Stimulated activated CD8-positive, alpha-beta memory T cell treated with anti-CD3 and anti-CD28 coated beads, Interleukin-4, amount 100 ng/mL, for 1 hour (primary cell): ENCODE data around the gene CS.
"Not testable (repeated sequence)": the region's sequence is repeated elsewhere in the genome, so short reads cannot be mapped to it uniquely, and the experiment has no call there.

Experiments used
- DNase-seq, 2 donors: peaks; one replicate each; pipeline ENCODE4 v3.0.0-alpha.2; 2020; ENCODE audit warnings: low read depth in 2 of 2, low spot score in 1 of 2

The CS gene

DNA sequence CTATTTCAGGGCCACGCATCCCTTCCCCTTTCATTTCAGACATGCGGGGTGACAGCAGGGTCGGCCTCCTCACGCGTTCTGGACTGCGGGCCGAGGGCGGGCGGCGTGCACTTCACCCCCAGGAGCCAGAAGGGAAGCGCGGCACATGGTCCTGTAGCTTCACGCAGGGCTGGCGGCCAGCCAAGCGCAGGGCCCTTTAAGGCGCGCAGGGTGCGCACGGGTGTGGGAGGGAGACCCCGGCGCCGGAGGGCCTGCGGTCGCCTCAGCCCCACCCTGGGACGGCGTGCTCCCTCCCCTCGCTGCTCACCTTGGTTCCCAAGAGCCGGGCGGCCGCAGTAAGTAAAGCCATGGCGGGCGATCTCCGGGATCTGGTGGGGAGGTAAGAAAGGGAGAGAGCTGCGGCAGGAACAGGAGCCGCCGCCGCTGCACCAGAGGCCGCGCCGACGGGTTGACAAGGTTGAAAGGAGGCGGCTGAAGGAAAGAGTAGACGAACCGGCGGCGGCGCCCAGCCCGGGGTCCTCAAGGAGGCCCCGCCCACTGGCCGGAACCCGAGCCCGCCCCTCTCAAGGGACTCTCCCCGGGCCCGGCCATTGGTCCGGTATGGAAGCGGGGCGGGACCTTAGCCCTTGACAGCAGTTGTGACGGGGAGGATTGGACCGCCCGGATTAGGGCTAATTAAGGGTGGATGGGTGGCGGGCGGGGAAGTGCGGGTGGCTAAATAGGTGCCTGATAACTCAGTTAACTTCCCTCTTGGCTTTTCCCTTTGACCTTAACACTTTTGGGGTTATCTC is at the start of gene CS:
TSS of gene CS (minus strand) at position 478 of the 791 bp plus-strand sequence. CDS start at position 349, 129 bp downstream.
- DNase-seq: peak; percentile 93 to 96

DNA sequence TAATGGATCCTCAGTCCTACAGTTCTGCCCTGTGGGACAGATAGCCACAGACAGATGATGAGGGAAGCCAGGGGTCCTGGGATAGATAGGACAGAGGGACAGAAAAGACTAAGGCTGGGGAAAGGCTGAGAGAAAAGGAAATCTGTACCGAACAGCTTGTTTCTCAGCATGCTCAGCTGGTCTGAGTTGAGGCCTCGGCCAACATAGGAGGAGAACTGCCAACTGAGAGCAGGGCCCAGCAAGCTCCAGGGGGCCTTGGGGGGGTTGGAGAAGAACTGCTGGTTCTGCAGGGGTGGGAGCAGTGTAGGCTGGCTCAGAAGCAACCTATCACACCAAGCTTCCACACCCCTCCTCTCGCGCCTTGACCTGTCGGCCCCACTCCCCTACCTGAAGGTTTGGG is 48.6 kb upstream of the CS start:
- DNase-seq: no peak

DNA sequence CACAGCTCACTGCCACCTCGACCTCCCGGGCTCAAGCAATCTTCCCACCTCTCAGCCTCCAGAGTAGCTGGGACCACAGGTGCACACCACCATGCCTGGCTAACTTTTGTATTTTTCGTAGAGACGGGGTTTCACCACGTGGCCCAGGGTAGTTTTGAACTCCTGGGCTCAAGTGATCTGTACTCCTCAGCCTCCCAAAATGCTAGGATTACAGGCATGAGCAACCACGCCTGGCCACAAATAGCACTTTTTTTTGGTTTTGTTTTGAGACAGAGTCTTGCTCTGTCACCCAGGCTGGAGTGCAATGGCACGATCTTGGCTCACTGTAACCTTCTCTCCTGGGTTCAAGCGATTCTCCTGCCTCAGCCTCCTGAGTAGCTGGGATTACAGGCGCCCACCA is 47.1 kb upstream of the CS start:
- DNase-seq: not testable (repeated sequence)

DNA sequence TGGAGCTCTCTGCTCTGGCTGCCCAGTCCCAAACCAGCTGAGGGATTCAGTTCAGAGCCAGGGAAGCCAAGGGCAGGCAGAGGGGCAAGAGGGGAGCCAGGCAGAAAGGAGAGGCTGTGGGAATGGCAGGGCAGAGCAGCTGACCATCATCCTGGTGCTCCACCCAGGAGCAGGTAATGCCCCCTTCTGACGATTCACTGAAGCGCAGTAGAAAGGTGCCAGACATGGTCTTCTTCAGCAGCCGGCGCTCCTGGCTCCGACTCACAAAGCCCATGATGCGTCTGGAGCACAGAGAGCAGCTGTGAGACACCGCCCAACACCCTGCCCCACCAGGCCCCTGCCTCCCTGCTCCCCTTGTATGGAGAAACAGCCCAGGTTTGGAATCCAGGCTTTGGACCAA is 46.5 kb upstream of the CS start:
- DNase-seq: no peak

DNA sequence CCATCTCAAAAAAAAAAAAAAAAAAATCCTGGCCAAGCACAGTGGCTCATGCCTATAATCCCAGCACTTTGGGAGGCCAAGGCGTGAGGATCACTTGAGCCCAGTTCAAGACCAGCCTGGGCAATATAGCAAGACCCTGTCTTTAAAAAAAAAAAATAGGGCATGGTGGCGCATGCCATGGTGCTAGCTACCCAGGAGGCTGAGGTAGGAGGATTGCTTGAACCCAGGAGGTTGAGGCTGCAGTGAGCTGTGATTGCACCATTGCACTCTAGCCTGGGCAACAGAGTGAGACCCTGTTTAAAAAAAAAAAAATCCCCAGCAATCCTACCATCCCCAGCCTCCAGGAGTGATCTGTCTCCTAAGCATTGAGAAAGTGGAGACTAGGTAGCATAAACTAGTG is 42.2 kb upstream of the CS start:
- not testable (repeated sequence) for DNase-seq

DNA sequence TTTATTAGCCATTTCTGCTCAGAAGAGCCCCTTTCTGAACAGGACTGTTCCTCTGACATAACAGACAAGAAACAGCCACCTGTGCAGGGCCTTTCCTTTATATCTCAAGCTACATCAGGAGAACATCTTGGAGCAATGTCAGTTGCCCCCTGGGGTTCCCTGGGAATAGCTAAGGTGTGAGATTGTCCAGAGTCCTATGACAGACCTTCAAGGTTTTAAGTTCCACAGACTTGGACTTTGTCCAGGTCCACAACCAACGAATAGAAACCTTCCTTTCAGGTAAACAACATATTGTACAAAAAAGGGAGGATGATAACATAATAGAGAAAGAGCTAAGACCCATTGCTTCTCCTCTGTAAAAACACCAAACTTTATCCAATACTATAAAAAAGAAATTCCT is 41.5 kb upstream of the CS start:
- DNase-seq: no peak

DNA sequence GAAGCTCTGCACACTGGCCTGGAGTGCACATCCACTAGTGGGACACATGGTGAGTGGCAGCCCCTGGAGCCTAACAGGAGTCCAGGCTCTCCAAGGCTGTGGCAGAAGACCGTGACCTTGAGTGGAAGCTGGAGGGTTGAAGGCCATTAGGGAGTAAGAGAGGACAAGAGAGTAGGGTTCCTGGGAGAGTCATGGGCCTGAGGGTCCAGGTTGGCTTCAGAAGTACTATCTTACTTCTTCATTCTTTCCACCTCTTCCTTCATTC is 39.0 kb upstream of the CS start:
- DNase-seq: no peak

DNA sequence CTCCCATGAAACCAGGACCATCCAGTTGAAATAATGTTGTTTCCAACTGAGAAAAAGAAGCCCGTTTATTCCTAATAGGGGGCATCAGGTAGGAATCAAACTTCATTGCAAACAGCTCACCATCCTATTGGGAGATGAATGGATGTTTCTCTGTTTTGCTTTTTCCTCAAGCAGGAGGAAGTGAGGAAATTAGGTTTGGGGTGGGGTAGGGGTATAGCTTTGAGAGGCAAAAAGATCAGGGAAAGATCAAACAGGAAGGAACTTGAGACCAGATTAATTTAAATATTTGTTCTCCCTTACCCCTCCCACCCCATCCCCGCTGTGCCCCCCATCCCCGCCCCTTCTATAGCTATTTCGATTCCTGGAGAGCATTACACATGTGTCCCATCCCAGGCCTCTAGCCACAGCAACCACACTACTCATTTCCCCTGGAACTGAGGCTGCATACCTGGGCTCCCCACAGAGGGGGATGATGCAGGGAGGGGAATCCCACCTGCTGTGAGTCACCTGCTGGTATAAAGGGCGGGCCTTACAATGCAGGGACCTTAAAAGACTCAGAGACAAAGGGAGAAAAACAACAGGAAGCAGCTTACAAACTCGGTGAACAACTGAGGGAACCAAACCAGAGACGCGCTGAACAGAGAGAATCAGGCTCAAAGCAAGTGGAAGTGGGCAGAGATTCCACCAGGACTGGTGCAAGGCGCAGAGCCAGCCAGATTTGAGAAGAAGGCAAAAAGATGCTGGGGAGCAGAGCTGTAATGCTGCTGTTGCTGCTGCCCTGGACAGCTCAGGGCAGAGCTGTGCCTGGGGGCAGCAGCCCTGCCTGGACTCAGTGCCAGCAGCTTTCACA is 38.4 kb upstream of the CS start, which contains the start of gene IL23A:
TSS of gene IL23A (plus strand) at position 577 of the 850 bp plus-strand sequence. CDS start at position 738, 161 bp downstream.
- DNase-seq: peak in 1 of 2 donors; percentile 73

DNA sequence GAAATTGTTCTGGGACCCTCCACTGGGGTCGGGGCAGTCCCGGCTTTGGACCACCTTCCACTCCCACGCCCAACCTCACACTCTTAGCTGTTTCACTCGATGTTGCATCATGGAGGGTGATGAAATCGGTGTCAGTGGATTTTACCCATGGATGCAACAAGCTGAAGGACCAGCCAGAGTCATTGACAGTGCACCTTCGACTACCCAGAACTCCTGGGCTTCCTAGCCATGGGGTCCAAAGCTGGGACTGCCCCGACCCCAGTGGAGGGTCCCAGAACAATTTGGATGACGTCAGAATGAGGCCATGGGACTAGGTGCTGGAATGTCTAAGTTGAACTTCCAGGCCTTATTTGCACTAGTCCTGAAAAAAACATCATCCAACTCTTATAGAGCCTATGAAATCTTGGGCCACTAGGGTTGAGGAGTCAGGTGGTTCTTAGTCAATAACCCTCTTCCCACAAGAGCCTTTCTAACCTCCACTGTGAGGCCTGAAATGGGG is 37.7 kb upstream of the CS start:
- no peak for DNase-seq

DNA sequence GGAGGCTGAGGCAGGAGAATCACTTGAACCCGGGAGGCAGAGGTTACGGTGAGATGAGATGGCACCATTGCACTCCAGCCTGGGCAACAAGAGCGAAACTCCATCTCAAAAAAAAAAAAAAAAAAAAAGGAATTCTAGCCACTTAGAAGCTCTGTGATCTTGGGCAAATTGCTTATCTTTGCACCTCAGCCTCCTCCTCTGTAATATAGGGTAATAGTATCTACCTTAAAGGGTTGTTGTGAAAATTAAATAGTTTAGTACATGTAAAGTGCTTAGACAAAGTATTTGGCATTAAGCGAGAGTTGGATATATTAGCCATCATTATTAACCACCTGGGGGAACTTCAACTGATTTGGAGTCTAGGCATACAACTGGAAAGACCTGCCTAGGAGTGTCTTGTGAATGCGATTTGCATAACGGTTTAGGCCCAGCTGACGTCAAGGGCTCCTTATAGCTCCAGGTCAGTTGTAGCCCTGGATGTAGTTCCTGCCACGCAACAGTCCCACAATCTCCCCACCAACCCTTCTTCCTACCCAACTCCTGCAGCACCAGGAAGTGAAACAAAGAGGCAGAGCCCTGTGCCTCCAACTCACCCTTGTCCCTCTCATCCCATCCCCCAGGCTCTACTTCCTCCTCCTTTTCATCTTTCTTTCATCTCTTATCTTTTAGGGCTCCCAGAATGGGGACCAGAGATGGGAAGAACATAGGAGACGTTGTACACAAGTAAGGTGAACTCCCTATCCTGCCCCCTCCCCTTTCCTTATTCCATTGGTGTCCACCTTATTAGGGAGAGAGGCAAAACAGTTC is 36.4 kb upstream of the CS start:
- DNase-seq: no peak

DNA sequence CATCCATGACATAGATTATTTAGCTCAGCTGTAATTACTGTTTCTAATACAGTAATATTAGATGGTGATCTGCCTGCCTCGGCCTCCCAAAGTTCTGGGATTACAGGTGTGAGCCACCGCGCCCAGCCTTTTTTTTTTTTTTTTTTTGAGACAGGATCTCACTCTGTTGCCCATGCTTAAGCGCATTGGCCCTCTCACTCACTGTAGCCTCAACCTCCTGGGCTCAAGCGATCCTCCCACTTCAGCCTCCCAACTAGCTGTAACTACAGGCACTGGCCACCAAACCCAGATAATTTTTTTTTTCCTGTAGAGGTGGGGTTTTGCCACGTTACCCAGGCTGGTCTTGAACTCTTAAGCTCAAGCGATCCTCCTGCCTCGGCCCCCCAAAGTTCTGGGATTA is 35.4 kb upstream of the CS start:
- not testable (repeated sequence) for DNase-seq

DNA sequence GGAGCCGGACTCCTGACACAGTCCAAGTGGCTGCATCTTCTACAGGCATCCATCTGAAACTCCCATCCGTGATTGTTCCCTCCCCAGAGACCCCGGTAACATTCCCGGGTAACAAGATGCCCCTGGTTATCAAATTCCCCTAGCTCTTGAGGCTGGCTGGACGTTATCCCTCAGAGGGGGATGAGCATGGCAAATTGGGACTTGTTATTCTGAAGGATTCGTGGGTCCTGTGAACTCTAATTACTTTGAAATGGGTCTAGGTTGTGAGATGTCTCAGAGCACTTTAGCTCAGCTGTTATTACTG is 34.3 kb upstream of the CS start:
- DNase-seq: no peak

DNA sequence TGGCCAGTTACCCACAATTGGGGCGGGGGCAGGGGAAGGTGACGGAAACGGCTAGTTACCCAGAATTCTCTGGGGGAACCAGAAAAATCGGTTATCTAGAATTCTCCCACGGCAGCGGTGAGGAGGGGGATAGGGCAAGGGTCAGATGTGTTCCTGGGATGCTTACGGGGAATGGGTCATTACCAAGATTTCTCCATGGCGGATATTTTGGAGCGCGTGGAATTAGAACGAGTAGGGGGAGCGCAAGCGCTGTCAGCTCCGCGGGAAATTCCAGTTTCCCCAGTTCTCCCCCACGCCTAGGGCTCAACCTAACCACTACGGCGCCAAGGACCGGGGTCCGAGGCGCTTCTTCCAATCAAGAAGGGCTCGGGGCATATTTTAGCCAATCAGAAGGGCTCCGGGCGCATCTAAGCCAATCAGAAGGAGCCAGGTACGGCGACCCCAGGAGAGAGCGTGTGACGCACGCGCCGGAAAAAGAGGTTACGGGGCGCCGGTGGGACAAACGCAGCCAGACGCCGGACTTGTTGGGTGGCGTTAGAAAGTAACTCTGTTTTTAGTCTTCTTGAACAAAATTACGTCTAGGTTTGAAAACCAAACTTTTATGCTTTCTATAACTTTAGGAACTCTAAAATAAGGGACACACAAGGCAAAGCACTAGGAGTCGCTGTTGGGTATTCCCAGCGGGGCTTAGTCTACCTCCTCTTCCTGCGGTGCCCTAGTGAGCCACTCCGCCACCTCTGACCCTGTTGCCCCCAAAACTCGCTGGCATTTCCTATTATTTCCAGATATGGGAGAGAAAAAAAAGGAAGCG is 33.8 kb upstream of the CS start, which contains the start of gene PAN2:
TSS of gene PAN2 (minus strand) at position 322 of the 811 bp plus-strand sequence. CDS start 906 bp downstream, outside the sequence.
- DNase-seq: peak; percentile 66 to 89

DNA sequence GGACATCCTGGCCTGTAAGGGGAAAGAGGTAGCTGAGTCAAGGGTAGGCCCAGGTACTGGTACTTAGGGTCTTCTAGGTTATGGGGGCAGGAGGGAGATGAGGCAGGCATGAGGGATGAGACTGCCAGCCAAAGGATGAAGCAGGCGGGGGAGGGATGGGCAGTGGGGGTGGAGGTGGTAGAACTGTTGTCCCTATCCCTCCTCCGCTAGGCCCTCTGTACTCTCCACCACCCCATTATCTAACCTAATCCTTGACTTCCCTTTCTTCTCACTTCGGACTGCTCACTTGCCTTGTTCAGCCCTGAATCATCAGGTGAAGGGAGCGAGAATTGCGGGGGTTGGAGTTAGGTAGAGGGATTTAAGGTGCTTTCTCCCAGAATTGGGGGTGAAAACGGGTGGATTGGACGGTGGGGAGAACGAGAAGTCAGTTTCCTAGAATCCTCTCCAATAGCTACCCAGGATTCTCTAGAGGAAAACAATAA is 33.1 kb upstream of the CS start:
- DNase-seq: no peak

DNA sequence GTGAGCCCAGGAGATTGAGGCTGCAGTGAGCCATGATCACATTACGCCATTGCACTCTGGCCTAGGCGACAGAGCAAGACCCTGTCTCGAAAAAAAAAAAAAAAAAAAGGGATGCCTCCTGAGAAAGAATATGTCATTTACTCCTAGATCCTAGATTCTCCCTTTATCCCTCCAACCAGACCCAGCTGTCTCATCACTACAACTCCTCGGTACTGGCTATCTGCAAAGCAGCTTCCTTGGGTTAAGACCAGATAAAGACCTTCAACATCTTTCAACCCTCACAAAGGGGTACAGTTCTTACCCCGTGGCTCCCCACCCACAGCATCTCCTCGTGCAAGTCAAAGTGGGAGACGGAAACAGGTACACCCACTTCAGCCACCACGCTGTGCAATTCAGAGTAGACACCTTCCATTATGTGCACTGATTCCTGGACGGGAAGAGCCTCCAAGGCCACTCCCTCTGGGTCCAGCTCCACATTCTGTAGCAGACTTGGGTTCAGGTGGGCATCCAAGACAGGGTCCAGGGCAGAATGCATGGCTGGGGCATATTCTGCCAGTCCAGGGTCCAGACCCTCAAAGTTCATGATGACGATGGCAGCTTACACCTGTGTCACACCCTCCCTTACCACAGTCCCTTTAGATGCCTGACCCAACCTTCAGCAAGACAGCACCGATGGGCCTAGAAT is 32.5 kb upstream of the CS start:
- no peak for DNase-seq

DNA sequence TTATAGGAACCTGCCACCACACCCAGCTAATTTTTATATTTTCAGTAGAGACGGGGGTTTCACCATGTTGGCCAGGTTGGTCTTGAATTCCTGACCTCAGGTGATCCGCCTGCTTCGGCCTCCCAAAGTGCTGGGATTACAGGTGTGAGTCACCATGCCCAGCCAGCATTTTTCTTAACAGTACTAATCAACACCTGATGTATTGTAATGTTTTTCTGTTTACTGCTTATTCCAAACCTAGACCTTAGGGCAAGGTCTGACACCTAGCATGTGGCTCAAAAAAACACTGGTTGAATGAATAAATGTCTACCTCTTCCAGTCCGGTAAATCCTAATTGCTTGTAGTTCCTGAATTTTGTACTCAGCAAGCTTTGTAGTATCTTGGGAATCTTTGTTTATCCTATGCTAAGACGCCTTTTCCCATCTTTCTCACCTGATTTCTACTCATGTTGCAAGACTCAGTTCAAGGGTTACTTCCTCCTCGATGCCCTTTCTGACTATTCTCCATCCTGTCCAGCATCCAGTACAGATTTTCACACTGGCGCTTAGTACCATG is 30.9 kb upstream of the CS start:
- no peak for DNase-seq

DNA sequence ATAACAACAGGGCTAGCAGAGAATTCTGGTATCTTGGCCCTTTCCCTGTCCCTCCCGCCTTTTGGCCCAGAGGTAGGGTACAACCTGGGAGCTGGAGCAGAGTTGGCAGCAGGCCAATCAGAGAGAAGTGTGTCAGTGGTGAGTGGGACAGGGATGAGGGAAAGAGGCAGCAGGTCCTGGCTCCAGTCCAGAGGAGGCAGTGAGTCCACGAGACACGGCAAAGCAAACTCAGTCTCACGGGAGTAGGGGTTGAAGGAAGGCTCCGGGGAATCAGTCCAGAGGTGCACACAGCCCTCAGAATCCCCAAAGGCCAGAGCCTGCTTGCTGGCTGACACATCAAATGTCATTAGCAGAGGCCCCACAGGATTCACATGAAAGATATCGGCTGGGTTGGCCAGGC is 26.4 kb upstream of the CS start:
- DNase-seq: no peak

DNA sequence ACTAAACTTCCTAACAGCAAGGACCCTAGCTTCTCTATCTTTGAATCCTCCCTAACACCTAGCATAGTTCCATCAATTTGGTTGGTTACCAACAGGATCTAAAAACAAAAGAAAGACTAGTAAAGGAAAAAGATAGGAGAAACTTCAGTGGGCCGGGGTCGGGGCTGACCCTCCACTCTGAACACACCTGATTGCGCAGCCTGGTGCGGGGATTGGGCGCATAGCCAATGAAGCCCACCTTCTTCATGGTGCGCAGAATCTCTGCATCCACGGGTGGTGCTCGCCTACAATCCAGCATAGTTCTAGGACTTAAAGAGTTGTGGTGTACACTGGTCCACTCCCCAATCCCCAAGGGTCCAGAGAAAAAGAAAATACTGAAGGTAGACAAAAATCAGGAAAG is 26.0 kb upstream of the CS start:
- DNase-seq: no peak

DNA sequence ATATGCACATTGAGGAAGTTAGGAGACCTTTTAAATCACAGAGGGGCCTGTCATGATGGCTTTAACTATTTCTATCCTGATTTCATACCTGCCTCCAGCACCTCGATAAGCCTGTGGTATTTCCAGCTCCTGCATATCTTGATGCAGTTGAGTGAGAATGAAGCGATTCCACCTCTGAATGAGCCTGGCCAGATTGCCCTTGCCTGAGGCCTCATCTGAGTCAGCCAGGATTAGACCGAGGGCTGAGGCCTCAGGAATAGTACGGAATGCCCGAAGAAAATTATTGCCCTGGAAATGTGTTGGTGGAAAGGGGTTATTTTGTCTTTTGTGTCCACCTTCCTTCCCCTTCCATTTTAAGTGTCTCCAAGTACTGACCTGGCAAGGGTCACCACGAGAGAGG is 24.1 kb upstream of the CS start:
- no peak for DNase-seq

DNA sequence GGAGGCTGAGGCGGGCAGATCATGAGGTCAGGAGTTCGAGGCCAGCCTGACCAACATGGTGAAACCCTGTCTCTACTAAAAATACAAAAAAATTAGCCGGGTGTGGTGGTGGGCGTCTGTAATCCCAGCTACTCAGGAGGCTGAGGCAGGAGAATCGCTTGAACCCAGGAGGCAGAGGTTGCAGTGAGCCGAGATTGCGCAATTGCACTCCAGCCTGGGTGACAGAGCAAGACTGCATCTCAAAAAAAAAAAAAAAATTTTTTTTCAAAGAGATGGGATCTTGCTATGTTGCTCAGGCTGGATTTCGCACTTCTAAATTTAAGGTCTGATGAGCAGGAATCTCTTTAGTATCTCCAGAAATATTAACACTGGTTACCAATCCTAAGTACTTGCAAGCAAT is 21.5 kb upstream of the CS start:
- not testable (repeated sequence) for DNase-seq
